Cerebellar nuclear complex (tissue), 1 donor: ENCODE results near the gene IGF2BP3.

Experiments
- DNase-seq, 2 experiments: peaks; one replicate each; lab custom pipeline; 2025; lab: John Stamatoyannopoulos, UW

The IGF2BP3 gene

GRCh38 chr7:23377134-23377533, 93.2 kb downstream of the IGF2BP3 start:
- no peak for DNase-seq

- no peak for DNase-seq
These were observed 96.9 kb downstream of the IGF2BP3 start for GRCh38 chr7:23373151-23374004.

- no peak for DNase-seq
These were observed 97.7 kb downstream of the IGF2BP3 start for GRCh38 chr7:23372611-23373010.

GRCh38 chr7:23371654-23372053, 98.6 kb downstream of the IGF2BP3 start:
- no peak for DNase-seq

- no peak for DNase-seq
These were observed 100.4 kb downstream of the IGF2BP3 start for GRCh38 chr7:23369695-23370404.

- no peak for DNase-seq
These were observed 101.2 kb downstream of the IGF2BP3 start for GRCh38 chr7:23369100-23369499.

- no peak for DNase-seq
These were observed 112.1 kb downstream of the IGF2BP3 start for GRCh38 chr7:23358152-23358674.

GRCh38 chr7:23357190-23358093, 112.8 kb downstream of the IGF2BP3 start:
- DNase-seq = no peak

GRCh38 chr7:23356726-23357125, 113.6 kb downstream of the IGF2BP3 start:
- no peak for DNase-seq

- DNase-seq = no peak
These were observed 114.1 kb downstream of the IGF2BP3 start for GRCh38 chr7:23356168-23356567.

GRCh38 chr7:23353172-23353571, 117.1 kb downstream of the IGF2BP3 start:
- DNase-seq = no peak

GRCh38 chr7:23350466-23350865, 119.8 kb downstream of the IGF2BP3 start:
- no peak for DNase-seq

GRCh38 chr7:23349484-23350157, 120.7 kb downstream of the IGF2BP3 start:
- no peak for DNase-seq

- no peak for DNase-seq
These were observed 122.6 kb downstream of the IGF2BP3 start for GRCh38 chr7:23347682-23348180.

- DNase-seq = no peak
These were observed 123.1 kb downstream of the IGF2BP3 start for GRCh38 chr7:23347033-23347681.

- no peak for DNase-seq
These were observed 124.0 kb downstream of the IGF2BP3 start for GRCh38 chr7:23346316-23346715.

GRCh38 chr7:23345601-23346000, 124.7 kb downstream of the IGF2BP3 start:
- DNase-seq = no peak

GRCh38 chr7:23343806-23344475, 126.3 kb downstream of the IGF2BP3 start:
- no peak for DNase-seq

GRCh38 chr7:23343102-23343501, 127.2 kb downstream of the IGF2BP3 start:
- no peak for DNase-seq
